ENCODE results near the gene LRP10.
"Not testable (repeated sequence)": the region's sequence is repeated elsewhere in the genome, so short reads cannot be mapped to it uniquely, and the experiment has no call there.

Gene LRP10

GRCh38 chr14:22907429-22907828 lies 35.9 kb downstream of the LRP10 start:
- no peaks in the 10 kb centered on the region for H4K20me1 ChIP-seq (ENCODE audit: low read depth, low read length)
- H3K9ac ChIP-seq (ENCODE audit: low read length) = no peak overlapping the region
- H3K4me3 ChIP-seq (ENCODE audit: insufficient read depth, low read length, poor library complexity, severe bottlenecking) = no peak overlapping the region
- TF ChIP-seq CTCF (IDR thresholded peaks at IDR 0.05; ENCODE audit: insufficient read depth, low read length, poor library complexity, severe bottlenecking) (no peak), EZH2phosphoT487 (conservative IDR thresholded peaks at IDR 0.05; ENCODE audit: low read length) (no peak)
- no peak overlapping the region for H3K4me2 ChIP-seq (ENCODE audit: low read depth, low read length, poor library complexity, severe bottlenecking)
- H3K27me3 ChIP-seq (ENCODE audit: low read length) = no peaks in the 10 kb centered on the region
- H3K36me3 ChIP-seq (ENCODE audit: low read length) = peaks cover 38% of the 10 kb centered on the region
- H3K9me3 ChIP-seq (ENCODE audit: insufficient read depth, low read length) = no peaks in the 10 kb centered on the region
- no peaks in the 10 kb centered on the region for H3K9me2 ChIP-seq (replicated peaks; ENCODE audit: insufficient read depth, low read length)
- H3K79me2 ChIP-seq (ENCODE audit: insufficient read depth, low read length) = peaks cover 20% of the 10 kb centered on the region
- no peaks in the 10 kb centered on the region for H3F3A ChIP-seq (ENCODE audit: insufficient read depth)
- no peak overlapping the region for H3K27ac ChIP-seq (ENCODE audit: low read depth, low read length)
- H2AFZ ChIP-seq (ENCODE audit: low read depth, low read length, severe bottlenecking) = no peak overlapping the region

- H3K36me3 ChIP-seq (ENCODE audit: low read length) = peaks cover 38% of the 10 kb centered on the region
- no peak overlapping the region for H3K4me2 ChIP-seq (ENCODE audit: low read depth, low read length, poor library complexity, severe bottlenecking)
- H3F3A ChIP-seq (ENCODE audit: insufficient read depth) = no peaks in the 10 kb centered on the region
- TF ChIP-seq EZH2phosphoT487 (conservative IDR thresholded peaks at IDR 0.05; ENCODE audit: low read length) (no peak), CTCF (IDR thresholded peaks at IDR 0.05; ENCODE audit: insufficient read depth, low read length, poor library complexity, severe bottlenecking) (no peak)
- H4K20me1 ChIP-seq (ENCODE audit: low read depth, low read length) = no peaks in the 10 kb centered on the region
- H3K9ac ChIP-seq (ENCODE audit: low read length) = no peak overlapping the region
- H3K27ac ChIP-seq (ENCODE audit: low read depth, low read length) = no peak overlapping the region
- no peak overlapping the region for H2AFZ ChIP-seq (ENCODE audit: low read depth, low read length, severe bottlenecking)
- H3K9me3 ChIP-seq (ENCODE audit: insufficient read depth, low read length) = no peaks in the 10 kb centered on the region
- H3K9me2 ChIP-seq (replicated peaks; ENCODE audit: insufficient read depth, low read length) = no peaks in the 10 kb centered on the region
- no peak overlapping the region for H3K4me3 ChIP-seq (ENCODE audit: insufficient read depth, low read length, poor library complexity, severe bottlenecking)
- no peaks in the 10 kb centered on the region for H3K27me3 ChIP-seq (ENCODE audit: low read length)
- peaks cover 25% of the 10 kb centered on the region for H3K79me2 ChIP-seq (ENCODE audit: insufficient read depth, low read length)
These were observed 37.1 kb downstream of the LRP10 start for GRCh38 chr14:22908601-22909000.

DNA sequence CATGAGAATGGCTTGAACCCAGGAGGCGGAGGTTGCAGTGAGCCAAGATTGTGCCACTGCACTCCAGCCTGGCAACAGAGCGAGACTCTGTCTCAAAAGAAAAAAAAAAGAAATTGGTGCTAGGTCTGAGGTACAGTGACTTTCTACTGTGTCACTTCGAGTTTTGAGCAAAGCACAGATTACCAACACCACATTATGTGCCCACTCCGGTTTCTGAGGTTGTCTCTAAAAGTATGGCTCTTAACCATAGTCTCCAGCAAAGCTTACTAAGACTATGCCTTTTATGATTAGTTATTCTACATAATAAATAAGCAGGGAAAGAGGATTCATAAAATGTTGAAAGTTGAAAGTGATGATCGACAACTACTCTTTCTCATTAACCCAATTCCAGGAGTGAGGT lies 39.4 kb downstream of the LRP10 start:
- H3F3A ChIP-seq (ENCODE audit: insufficient read depth) = no peaks in the 10 kb centered on the region
- no peaks in the 10 kb centered on the region for H3K27me3 ChIP-seq (ENCODE audit: low read length)
- no peak overlapping the region for H3K9ac ChIP-seq (ENCODE audit: low read length)
- peaks cover 40% of the 10 kb centered on the region for H3K79me2 ChIP-seq (ENCODE audit: insufficient read depth, low read length)
- TF ChIP-seq CTCF (IDR thresholded peaks at IDR 0.05; ENCODE audit: insufficient read depth, low read length, poor library complexity, severe bottlenecking) = no peak
- no peak for TF ChIP-seq EZH2phosphoT487 (conservative IDR thresholded peaks at IDR 0.05; ENCODE audit: low read length)
- no peaks in the 10 kb centered on the region for H3K9me2 ChIP-seq (replicated peaks; ENCODE audit: insufficient read depth, low read length)
- no peak overlapping the region for H3K27ac ChIP-seq (ENCODE audit: low read depth, low read length)
- H4K20me1 ChIP-seq (ENCODE audit: low read depth, low read length) = no peaks in the 10 kb centered on the region
- H2AFZ ChIP-seq (ENCODE audit: low read depth, low read length, severe bottlenecking) = no peak overlapping the region
- H3K4me3 ChIP-seq (ENCODE audit: insufficient read depth, low read length, poor library complexity, severe bottlenecking) = no peak overlapping the region
- no peak overlapping the region for H3K4me2 ChIP-seq (ENCODE audit: low read depth, low read length, poor library complexity, severe bottlenecking)
- peaks cover 27% of the 10 kb centered on the region for H3K36me3 ChIP-seq (ENCODE audit: low read length)
- no peaks in the 10 kb centered on the region for H3K9me3 ChIP-seq (ENCODE audit: insufficient read depth, low read length)

GRCh38 chr14:22914836-22915235 lies 43.3 kb downstream of the LRP10 start:
- not testable (repeated sequence) for H3K27me3 ChIP-seq (ENCODE audit: low read length); H3K27ac ChIP-seq (ENCODE audit: low read depth, low read length); H2AFZ ChIP-seq (ENCODE audit: low read depth, low read length, severe bottlenecking); H3K4me3 ChIP-seq (ENCODE audit: insufficient read depth, low read length, poor library complexity, severe bottlenecking); H3K4me2 ChIP-seq (ENCODE audit: low read depth, low read length, poor library complexity, severe bottlenecking); H3K9me2 ChIP-seq (replicated peaks; ENCODE audit: insufficient read depth, low read length); H3F3A ChIP-seq (ENCODE audit: insufficient read depth); H3K36me3 ChIP-seq (ENCODE audit: low read length); H4K20me1 ChIP-seq (ENCODE audit: low read depth, low read length); H3K9me3 ChIP-seq (ENCODE audit: insufficient read depth, low read length); H3K9ac ChIP-seq (ENCODE audit: low read length)
- H3K79me2 ChIP-seq (ENCODE audit: insufficient read depth, low read length) = peaks cover 68% of the 10 kb centered on the region
